Stimulated activated CD4-positive, alpha-beta T cell treated with anti-CD3 and anti-CD28 coated beads, Interleukin-1b, Interleukin-23, amount 100 ng/mL, for 48 hours (primary cell): ENCODE data around the gene FAM240A.

Source experiments
- DNase-seq: peaks from one replicate; pipeline ENCODE4 v3.0.0-alpha.2; 2020

Gene FAM240A

DNA sequence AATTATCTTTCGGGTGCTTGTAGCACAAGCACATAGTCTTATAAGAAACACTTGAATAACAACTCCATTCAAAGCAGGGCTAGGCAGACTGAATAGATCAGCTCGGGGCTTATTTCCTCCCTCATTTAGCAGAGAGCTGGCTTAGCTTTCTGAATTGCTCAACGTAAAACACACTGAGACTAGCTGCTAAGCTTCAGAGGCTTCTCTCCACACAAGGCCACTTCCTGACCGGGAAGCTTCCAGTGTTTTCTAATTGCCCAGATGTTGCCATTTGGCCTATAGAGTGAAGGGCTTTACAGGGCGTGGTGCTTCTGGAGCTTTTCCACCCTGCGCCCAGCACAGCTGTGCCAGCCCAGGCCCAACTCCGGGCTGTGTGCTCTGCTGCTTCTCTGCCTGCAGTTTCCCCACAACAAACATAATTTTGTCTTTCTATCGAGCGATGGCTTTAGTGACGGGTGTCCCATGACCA lies 16.6 kb downstream of the FAM240A start:
- no peak for DNase-seq

DNA sequence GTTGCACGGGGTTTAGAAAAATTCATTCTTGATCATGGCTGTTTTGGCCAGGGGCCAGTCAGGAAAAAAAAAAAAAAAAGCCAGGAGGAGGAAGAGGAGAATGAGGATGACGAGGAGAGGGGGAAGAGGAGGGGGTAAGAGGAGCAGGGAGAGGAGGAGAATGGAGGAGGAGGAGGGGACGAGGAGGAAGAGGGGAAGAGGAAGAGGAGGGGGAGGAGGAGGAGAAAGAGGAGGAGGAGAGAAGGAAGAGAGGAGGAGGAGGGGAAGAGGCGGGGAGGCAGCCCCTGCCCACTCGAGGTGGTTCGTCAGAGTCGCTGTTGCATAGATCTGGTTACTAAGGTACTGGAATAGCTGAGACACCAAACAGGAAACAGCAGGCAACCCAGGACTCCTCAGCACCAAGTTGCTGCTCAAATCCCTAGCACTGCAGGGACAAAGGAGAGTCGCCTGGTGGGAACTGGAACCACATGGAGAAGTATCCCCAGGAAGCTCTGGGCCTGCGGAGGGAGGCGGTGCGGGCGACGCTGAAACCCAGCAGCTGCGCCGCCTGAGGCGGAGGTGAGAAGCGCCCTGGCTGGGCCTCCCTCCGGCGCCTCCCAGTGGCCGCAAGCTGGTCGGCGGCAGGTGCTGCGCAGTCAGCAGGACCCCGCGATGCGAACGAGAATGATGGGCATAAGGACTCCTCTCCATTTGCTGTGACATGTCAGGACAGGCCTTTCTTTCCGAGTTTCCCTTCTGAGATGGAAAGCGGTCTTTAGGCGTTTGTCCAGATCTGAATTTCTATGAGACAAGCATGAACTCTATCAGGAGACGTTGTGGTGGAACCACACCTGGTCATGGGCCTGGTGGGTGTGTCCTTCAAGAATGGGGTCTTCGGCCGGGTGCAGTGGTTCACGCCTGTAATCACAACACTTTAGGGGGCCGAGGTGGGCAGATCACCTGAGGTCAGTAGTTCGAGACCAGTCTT lies 17.5 kb downstream of the FAM240A start:
- peak; percentile 76 for DNase-seq

- DNase-seq = no peak
Observed at GRCh38 chr3:46632792-46633191, 20.5 kb downstream of the FAM240A start.

DNA sequence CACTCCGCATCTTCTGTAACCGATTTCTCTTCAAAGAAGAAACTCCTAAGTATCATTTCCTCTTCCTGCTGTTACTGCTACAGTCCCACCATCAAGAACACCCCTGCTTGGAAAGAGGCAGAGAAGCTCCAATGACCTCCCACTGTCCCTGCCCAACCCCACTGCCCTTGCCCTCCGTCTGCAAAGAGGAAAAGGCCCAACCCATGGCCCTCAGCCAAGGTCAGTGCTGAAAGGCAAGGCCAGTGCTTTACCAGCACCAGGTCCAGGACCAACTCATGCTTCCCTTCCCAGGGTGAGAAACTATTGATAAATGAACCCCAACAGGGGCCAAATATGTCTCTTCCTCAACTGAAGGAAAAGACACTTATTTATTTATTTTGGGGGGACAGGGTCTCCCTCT lies 22.5 kb downstream of the FAM240A start:
- no peak for DNase-seq

DNA sequence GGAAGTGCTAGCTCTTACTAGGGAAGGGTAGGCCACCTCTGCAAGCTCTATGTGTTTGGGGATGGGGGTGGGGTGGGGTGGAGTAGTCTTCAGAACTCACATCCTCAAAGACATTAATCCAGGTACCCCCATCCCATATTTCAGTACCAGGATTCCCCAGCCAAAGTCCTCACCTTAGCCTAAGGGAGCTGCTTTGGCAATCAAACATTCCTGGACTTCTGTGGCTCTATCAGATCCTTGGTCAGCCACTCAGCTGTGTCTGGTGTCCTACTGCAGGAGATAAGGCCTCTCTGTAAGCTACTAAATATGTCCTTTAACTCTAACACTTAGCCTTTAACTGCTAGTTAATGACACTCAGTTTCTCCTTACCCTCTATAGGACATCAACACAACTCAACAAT lies 26.9 kb downstream of the FAM240A start:
- no peak for DNase-seq

- no peak for DNase-seq
Observed at GRCh38 chr3:46640927-46641326, 28.6 kb downstream of the FAM240A start.

GRCh38 chr3:46642971-46643370 lies 30.6 kb downstream of the FAM240A start:
- no peak for DNase-seq

DNA sequence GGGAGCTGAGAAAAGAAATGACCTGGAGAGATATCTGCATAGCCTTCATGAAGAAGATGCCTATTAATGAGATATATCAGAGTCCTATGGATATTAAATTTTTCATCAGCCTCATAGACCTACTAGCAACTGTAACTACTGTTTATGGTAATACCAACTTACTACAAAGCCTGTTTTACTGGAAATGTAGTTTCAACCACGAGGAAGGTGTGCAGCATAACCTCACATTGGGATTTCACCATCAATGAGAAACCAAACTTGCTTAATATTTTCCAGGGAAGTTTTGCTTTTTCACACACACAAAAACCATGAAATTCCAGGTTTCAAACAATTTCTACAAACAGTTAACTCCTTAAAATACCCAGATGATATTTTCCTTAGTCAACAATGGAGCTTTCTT lies 31.4 kb downstream of the FAM240A start:
- no peak for DNase-seq

GRCh38 chr3:46646700-46647099 lies 34.4 kb downstream of the FAM240A start:
- DNase-seq = no peak

- DNase-seq = no peak
Observed at GRCh38 chr3:46648096-46648495, 35.8 kb downstream of the FAM240A start.

GRCh38 chr3:46649436-46649835 lies 37.1 kb downstream of the FAM240A start:
- no peak for DNase-seq

- no peak for DNase-seq
Observed at GRCh38 chr3:46651084-46651483, 38.8 kb downstream of the FAM240A start.

GRCh38 chr3:46655271-46655670 lies 42.9 kb downstream of the FAM240A start:
- DNase-seq = no peak

- DNase-seq = no peak
Observed at GRCh38 chr3:46656778-46657556, 44.6 kb downstream of the FAM240A start.

GRCh38 chr3:46659285-46659684 lies 47.0 kb downstream of the FAM240A start:
- no peak for DNase-seq

DNA sequence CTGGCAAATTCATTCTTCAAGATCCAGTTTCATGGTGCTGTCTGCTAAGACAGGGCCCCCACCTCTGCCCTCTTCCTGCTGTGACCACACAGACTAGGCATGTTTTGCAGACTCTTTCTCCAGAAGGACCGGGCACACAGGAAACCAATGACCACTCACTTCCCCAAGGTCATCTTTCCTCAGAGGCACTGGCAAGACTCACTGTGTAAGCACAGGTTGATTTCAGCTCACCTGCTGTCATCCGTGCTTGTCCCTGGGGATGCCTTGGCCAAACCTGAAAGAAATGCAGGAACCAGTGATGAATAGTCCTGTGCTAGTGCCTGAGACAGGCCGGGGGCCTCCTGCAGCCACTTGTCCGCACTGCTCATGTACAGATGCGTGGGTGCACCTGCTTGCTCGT lies 47.7 kb downstream of the FAM240A start:
- no peak for DNase-seq

DNA sequence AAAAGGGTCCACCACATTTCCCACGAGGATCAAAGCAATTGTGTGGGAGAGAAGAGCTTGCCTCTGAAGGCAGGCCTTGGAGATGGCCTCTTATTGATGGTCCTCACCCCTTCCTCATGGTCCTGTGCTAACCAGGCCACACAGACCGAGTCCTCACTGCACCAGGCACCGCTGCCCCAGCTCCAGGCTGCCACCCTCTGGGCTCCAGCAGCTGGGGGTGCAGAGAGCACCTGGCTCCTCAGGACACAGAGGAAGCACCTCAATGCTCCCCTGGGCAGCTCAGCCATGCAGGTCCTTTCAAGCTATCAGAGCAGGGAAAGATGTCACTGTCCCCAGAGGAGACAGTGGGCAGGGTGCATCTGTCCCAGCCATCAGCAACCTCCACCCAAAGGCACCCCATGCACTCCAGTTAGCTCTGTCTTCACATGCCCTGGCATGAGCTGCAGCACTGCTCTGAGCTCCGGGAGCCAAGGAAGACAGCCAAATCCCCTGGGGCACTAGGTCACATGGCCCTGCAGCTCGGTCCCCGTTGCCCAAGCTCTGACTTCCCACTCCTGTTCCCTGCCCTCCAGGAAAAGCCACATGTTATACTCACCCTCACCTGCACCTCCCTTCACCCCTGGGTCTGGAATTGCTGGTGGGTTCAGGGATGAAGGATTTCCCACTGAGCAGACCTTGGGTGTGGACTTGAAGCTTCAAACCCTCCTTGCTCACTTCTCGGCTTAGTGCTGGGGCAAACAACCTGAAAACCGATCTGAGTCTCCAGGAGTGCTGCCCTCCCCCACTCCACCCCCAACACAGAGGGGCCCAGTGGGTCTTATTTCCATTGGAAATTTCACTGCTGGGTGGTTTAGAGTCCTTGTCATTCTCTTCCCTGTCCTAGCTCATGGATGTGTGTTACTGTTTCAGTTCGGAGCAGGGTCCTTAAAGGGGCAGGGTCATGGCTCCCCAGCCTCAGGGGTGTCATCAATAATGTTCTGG lies 48.5 kb downstream of the FAM240A start:
- no peak for DNase-seq

- no peak for DNase-seq
Observed at GRCh38 chr3:46661776-46662766, 49.7 kb downstream of the FAM240A start.

DNA sequence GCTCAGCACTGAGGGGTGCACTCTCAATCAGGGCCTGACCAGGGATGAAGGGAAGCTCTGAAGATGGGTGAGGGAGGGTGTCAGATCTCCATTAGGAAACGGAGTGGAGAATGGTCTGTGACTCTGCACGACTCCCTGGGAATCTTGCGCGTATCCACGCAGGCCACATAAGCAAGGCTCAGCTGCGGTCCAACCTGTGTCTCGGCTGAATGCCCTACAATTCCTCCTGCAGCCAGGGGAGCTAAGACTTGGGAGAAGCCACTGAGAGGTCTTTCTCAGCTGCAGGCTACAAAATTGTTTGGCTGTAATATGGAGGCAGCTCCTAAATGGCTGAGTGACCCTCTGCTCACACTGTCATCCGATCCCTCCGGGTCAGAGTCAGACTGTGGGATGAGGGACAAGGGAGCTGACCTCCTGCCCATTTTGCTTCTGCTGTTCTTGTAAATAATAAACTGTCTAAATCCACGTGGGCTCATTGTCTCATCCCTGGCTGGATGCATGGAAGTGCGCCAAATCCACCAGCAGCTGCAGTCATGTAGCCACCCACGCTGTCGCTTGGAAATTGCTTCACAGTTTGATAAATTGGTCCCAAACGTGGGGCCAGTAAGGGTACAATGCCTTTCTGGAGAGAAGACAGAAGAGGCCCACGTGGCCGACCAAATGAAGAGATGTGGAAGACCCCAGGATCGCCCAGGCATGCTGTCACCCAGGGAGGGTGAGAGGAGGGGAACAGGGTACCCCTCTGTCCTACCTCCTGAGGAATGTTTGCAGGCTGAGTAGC lies 50.6 kb downstream of the FAM240A start:
- no peak for DNase-seq

- DNase-seq = no peak
Observed at GRCh38 chr3:46663591-46664135, 51.3 kb downstream of the FAM240A start.
